PC-9 (cell line): ENCODE data around the gene FBXL17.

Experiments
- EZH2 ChIP-seq: fragments of 200-600 bp; sonication (generic); IDR thresholded peaks from 2 replicates; pipeline ENCODE4 v1.8.0; 2017; ENCODE audit warnings: antibody characterized with exemption, low read depth
- TF ChIP-seq, protein P1 (sequence below): fragments of 200-600 bp; sonication (generic); conservative IDR thresholded peaks from 2 replicates; pipeline ENCODE4 v1.6.1; 2017; ENCODE audit warnings: mixed run types, antibody characterized with exemption, mild to moderate bottlenecking, moderate library complexity

GRCh38 chr5:107952450-107952849 is 429.4 kb downstream of the FBXL17 start:
- TF ChIP-seq, protein P1, sequence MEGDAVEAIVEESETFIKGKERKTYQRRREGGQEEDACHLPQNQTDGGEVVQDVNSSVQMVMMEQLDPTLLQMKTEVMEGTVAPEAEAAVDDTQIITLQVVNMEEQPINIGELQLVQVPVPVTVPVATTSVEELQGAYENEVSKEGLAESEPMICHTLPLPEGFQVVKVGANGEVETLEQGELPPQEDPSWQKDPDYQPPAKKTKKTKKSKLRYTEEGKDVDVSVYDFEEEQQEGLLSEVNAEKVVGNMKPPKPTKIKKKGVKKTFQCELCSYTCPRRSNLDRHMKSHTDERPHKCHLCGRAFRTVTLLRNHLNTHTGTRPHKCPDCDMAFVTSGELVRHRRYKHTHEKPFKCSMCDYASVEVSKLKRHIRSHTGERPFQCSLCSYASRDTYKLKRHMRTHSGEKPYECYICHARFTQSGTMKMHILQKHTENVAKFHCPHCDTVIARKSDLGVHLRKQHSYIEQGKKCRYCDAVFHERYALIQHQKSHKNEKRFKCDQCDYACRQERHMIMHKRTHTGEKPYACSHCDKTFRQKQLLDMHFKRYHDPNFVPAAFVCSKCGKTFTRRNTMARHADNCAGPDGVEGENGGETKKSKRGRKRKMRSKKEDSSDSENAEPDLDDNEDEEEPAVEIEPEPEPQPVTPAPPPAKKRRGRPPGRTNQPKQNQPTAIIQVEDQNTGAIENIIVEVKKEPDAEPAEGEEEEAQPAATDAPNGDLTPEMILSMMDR: no peak
- no peak for TF ChIP-seq EZH2
